GM18526 (cell line): Measurements from ENCODE around the gene SNX15.
A peak's percentile ranks its signal among the peaks of the same experiment; 100 is the strongest.

Experiments
- POLR2A ChIP-seq: IDR thresholded peaks from 3 replicates; pipeline ENCODE4 v1.6.1; 2011; ENCODE audit not compliant: insufficient read length; ENCODE audit errors: extremely low read depth

The SNX15 gene

DNA sequence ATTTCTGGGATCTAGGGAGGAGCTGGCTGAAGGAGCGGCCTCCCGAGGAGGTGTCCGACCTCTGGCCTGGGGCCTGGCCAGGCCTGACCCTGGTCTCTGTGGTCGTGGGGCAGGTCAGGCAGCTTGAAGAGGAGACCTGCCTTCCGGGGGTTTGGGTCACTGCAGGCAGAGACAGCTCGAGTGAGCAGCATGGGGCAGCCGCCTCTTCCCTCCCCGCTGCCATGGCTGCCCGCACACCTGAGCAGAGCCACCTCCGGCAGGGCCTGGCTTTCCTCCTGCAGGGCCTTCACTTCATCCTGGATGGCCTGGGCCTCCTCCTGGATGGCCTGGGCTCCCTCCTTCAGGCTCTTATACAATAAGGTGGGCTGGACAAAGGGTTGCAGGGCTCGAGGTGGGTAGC is 39.1 kb downstream of the SNX15 start:
- TF ChIP-seq POLR2A, result no peak

DNA sequence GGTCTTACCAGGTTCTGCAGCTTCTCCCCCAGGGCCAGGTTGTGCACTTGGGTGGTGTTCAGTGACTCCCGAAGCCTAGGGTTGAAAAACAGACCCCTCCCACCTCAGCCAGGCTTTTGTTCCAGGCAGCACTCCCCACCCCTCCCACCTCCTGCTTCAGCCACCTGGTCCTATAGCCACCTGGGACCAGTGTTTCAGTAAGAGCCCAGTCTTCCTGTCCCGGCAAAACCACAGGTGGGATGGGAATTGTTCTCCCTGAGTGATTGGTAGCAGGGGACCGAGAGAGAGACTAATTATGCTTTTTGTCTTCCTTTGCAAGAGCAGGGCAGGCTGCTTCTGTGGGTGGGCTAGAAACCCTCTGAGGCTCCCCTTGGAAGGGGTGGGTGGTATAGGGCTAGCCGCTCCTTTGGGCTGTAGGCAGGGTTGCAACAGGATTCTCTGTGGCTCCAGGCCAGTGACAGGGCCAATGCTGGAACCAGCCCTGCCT is 39.6 kb downstream of the SNX15 start:
- TF ChIP-seq POLR2A, result no peak

- TF ChIP-seq POLR2A, result no peak
Observed at GRCh38 chr11:65067446-65067845, 40.2 kb downstream of the SNX15 start.

DNA sequence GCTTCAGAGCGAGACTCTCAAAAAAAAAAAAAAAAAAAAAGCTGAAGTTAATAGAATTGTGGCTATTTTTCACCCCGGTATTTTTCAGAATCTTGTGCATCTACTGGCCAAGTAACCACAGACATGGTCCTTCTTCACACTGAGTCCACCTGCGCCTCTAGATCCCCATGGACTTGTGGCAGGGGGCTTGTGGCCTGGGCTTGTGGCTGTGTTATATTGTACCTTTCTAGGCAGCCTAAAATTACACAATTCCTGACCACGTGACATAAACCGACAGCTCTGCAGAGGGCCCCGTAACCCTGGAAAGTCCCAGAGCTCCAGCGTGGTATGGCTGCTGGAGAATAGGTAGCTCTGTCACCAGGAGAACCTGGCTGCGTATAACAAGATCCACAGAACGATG is 42.0 kb downstream of the SNX15 start:
- TF ChIP-seq POLR2A, result no peak

GRCh38 chr11:65071907-65072630 is 44.8 kb downstream of the SNX15 start:
- TF ChIP-seq POLR2A, result no peak

GRCh38 chr11:65072631-65072966 is 45.4 kb downstream of the SNX15 start:
- no peak for TF ChIP-seq POLR2A

DNA sequence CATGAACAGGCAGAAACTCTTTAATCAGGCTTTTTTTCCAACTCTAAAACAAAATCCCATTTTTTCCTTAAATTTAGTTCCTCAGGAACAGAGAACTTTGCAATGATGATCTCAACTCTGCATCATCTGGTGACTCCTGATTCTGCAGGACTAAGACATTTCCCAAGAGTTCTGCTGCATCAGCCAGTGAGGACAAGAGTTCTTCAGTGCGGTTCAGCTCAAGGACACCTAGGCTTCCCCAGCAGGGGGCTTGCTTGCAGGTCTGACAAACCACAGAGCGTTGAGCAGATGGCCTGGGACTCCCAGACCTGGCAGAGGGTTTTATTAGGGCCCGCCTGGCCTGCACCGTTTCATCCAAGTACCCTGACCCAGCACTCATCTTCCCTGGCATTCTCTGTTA is 50.2 kb downstream of the SNX15 start:
- no peak for TF ChIP-seq POLR2A

DNA sequence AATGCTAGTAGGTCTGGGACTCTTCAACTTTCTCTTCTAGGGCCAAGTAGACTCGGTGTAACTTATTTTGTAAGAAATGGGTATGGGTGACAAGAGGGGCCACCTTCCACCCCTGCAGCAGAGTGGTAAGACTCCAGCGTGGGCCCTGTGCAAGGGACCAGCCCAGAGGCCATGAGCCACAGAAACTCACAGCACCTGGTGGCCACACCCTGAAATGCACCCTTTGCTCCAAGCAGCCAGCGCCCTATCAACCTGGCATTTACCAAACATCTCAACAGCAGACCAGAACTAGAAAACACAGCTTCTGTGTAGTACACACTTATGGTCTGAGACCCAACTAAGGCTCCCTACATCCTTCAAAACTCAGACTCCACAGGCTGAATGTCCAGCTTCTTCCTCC is 50.9 kb downstream of the SNX15 start:
- no peak for TF ChIP-seq POLR2A

- TF ChIP-seq POLR2A, result no peak
Observed at GRCh38 chr11:65078786-65079342, 51.6 kb downstream of the SNX15 start.

GRCh38 chr11:65083134-65083833 is 56.0 kb downstream of the SNX15 start:
- no peak for TF ChIP-seq POLR2A

DNA sequence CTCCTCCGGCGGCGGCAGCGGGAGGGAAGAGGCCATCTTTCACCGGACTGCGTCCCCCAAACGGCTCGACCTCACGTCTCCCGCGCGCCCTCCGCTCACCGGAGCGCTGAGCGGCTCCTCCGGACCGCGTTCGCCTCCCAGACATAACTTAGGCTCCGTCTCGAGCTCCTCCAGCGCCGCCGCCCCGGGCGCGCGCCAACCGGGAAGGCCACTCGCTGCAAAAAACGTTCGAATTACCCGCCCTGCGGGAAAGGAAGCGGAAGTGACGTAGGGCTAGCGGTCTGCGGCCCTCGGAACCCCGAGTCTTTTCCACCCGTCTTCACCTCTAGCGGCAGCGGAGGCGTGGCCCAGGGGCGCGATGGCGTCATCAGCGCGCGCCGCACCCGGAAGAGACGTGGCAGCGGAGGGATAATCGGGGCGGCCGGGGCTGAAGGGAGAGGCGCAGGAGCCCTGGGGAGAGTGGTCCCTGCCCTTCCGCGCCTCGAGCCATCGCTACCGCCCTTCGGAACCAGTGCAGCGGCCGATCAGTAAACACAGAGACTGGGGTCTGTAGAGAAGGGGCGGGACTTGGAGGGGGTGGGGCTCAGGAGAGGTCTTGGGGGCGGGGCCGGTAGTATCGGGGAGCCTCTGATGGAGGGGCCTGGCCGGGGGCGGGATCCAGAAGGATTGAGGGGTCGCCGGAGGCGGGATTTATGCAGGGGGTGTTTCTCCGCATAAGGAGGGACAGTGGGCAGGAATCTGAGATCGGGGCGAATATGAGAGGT is 56.8 kb downstream of the SNX15 start, which contains the start of the genes CDCA5 and ZFPL1:
CDCA5 (minus strand) TSS at position 207 of the 764 bp plus-strand sequence; CDS start at position 145, 62 bp downstream.
ZFPL1 (plus strand) TSS at position 389 of the 764 bp plus-strand sequence. CDS start 477 bp downstream, outside the sequence.
- peak; percentile 80 for TF ChIP-seq POLR2A

GRCh38 chr11:65084598-65085375 is 57.5 kb downstream of the SNX15 start:
- TF ChIP-seq POLR2A, result no peak

DNA sequence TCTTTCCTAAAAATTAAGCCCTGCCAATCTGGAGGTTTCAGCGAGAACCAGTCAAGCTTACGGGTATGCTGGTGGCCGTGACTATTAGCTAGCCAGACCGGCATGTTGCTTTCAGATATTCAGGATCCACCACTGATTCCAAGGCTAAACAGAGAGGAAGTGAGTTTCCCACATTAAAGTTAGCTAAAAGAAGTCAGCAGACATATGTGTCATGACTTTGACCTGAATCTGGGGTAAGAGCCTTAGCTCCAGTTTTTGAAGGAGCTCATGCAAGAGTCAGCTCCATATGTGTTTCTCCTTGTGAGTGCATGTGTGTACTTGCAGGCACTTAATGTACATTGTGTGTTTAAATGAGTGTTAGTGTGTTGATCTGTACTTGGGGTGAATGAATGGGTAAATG is 58.2 kb downstream of the SNX15 start:
- TF ChIP-seq POLR2A, result no peak

DNA sequence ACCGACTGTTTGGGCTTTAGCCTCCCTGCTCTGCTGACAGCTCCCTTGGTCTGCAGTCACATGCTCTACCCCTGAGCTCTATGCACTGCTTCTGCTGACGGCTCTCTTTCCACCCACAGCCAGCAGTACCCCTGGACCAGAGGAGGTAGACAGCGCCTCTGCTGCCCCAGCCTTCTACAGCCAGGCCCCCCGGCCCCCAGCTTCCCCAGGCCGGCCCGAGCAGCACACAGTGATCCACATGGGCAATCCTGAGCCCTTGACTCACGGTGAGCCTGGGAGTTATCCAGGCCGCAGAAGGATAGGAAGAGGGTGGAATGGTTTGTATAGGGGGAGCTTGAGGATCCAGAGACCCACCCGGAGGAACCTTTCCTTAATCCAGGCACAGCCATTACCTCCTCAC is 59.6 kb downstream of the SNX15 start:
- no peak for TF ChIP-seq POLR2A

DNA sequence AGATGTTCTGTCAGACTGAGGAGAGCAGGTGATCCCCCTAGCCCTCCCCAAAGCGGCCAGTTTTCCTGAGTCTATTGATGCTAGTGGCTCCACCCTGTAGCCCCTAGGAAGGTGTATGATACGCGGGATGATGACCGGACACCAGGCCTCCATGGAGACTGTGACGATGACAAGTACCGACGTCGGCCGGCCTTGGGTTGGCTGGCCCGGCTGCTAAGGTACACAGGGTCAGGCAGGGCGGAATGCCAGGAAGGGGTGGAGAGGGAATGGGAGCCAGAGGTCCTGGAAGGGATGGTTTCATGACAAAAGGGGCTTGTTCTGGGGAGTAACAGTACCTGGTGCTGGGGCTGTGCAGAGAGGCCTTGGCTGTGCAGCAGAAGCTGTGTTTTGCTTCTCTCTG is 60.0 kb downstream of the SNX15 start:
- TF ChIP-seq POLR2A, result no peak
